Muscle of leg (tissue), 11 donors: Measurements from ENCODE around the gene HPSE2. TPM values are rescaled to one million over a fixed set of nuclear protein-coding genes. Genes with fewer than 3 reads are reported as not detected.
A peak's percentile ranks its signal among the peaks of the same experiment; 100 is the strongest.

Experiments
- DNase-seq: peaks from one replicate; pipeline ENCODE4 v3.0.0; 2013
- H3K27ac ChIP-seq: one replicate; pipeline ENCODE4 v1.5.1; 2013; ENCODE audit warnings: mild to moderate bottlenecking, low read length, control low read depth
- H3K27me3 ChIP-seq: one replicate; pipeline ENCODE4 v1.6.1; 2013; ENCODE audit warnings: low read length; ENCODE audit not compliant: control insufficient read depth, insufficient read depth
- H3K36me3 ChIP-seq: one replicate; pipeline ENCODE4 v1.6.1; 2013; ENCODE audit warnings: low read length; ENCODE audit not compliant: control insufficient read depth, insufficient read depth
- H3K4me1 ChIP-seq: one replicate; pipeline ENCODE4 v1.6.1; 2013; ENCODE audit warnings: low read length; ENCODE audit not compliant: control insufficient read depth, insufficient read depth
- H3K4me3 ChIP-seq: one replicate; pipeline ENCODE4 v1.5.1; 2013; ENCODE audit warnings: low read length, control low read depth
- H3K9me3 ChIP-seq: replicated peaks from 2 replicates; pipeline ENCODE4 v1.6.1; 2013; ENCODE audit warnings: low read depth, low read length; ENCODE audit not compliant: control insufficient read depth
- WGBS: methylation state at CpG from one replicate; pipeline ENCODE4 v1.1.5; 2013; ENCODE audit warnings: missing lambda C conversion rate; ENCODE audit not compliant: insufficient coverage; 5-methylcytosine and 5-hydroxymethylcytosine counted together
- polyA plus RNA-seq, 8 donors: library from polyadenylated mRNA; unstranded; fragments of 120-200 nt; gene quantifications; one replicate each; pipeline versions ENCODE4 v1.2.1 to v1.2.3, GENCODE V29; 2013; ENCODE audit warnings: inconsistent platforms in 1 of 8, low replicate concordance in 1 of 8; ENCODE audit not compliant: insufficient read length in 8 of 8, insufficient read depth in 1 of 8
- total RNA-seq: library from RNA; stranded (reverse); fragments of 120-200 nt; gene quantifications from one replicate; pipeline ENCODE4 v1.2.4, GENCODE V29; 2013

The HPSE2 gene
- total and polyA plus RNA-seq, 9 donors = 0.04 to 0.57 (median 0.13) TPM; not detected in 2

DNA sequence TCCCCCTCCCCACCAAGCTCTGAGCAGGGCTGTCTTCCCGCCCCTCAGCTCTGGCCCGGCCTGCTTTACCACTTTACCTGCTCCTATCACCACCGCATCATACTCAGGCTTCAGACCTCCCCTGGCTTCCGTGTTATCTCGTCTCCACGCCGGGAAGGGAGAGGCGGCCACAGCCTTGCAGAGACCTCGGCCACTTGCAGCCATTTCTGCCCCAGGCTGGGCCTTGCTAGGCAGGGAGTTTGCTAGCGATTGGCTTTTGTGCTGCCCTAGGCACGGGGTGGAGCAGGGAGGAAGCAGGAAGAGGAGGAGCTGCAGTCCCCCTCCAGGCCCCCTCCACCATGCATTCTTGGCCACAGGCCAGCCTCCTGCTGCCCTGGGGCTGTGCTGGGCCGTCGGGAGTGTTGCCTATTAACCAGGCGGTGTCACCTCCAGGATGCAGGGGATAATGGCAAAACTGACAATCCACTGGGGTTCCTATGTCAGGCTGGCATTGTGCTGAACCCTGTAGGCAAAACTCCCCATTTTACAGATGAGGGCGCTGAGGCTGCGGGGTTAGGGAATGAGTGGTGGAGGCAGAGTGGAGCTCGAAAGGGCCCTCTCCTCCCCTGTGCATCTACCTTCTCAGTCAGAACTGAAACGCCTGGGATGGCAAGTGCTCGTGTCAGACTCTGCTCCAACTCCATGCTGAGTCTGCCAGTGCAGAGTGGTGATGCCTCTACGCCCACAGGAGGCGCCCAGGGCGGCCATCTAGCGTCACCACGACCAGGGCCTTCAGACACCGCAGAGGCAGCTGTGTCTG, 820.5 kb downstream of the HPSE2 start, which contains the start of gene PYROXD2:
Gene PYROXD2 (minus strand): TSS at position 251 of the 799 bp plus-strand sequence. CDS start 47 bp downstream, at position 204.
- Histone ChIP-seq H3K27me3 (no peaks in the 10 kb centered on the region), H3K27ac (peak within 1 kb of the TSS; percentile 81), H3K9me3 (no peaks in the 10 kb centered on the region), H3K4me3 (peak within 1 kb of the TSS; percentile 73), H3K4me1 (peaks cover 45% of the 10 kb centered on the region), H3K36me3 (peaks cover 33% of the 10 kb centered on the region)
- WGBS = 36% methylated on average over 9 of the region's 25 CpGs
- peak; percentile 93 for DNase-seq

GRCh38 chr10:98414578-98414931, 821.1 kb downstream of the HPSE2 start:
- peaks cover 47% of the 10 kb centered on the region for H3K4me1 ChIP-seq
- peak overlapping the region; percentile 73 for H3K4me3 ChIP-seq
- DNase-seq = no peak
- H3K36me3 ChIP-seq = peaks cover 28% of the 10 kb centered on the region
- H3K27me3 ChIP-seq = no peaks in the 10 kb centered on the region
- H3K9me3 ChIP-seq = no peaks in the 10 kb centered on the region
- peak overlapping the region; percentile 81 for H3K27ac ChIP-seq
- 20% methylated on average over 1 of the region's 3 CpGs for WGBS

DNA sequence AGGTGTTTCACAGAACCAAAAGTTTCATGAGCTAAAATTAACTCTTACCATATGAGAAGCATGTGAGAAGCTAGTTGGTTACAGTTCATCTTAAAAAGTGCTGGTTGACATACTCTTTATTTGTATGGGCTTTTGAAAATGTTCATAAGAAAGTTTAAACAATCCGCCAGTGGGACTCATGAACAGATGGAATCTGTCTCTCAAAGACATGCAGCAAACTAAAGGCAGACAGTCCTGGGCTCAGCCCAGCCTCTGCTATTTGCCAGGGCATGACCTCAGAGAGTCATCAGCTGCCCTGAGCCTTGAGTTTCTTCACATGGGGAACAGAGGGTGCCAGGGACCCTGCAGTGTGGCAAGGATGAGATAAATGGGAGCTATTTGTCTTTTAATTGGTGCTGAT, 823.9 kb downstream of the HPSE2 start:
- H3K4me1 ChIP-seq = peaks cover 49% of the 10 kb centered on the region
- peaks cover 5% of the 10 kb centered on the region for H3K36me3 ChIP-seq
- DNase-seq = no peak
- H3K4me3 ChIP-seq = no peak overlapping the region
- H3K27me3 ChIP-seq = no peaks in the 10 kb centered on the region
- 67% methylated on average over 1 of the region's 1 CpG for WGBS
- H3K9me3 ChIP-seq = no peaks in the 10 kb centered on the region
- H3K27ac ChIP-seq = no peak overlapping the region

DNA sequence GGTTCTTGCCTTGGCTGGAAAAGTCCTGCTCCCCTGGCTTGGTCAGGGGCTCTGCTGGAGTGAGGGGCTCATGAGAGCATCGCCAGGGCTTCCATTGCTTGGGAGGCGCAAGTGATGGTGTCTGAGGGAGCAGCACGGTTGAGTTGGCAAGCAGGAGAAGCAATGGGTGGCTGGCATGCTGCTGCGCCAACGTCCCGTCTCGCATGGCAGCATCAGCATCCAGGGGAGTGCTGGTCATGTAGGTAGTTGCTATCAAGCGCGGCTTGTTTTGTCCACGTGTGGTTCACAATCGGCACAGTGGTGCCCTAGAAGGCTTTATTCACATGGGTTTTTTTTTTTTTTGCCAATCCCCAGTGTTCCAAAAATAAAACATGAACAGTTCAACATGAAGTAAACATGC, 824.5 kb downstream of the HPSE2 start:
- no peaks in the 10 kb centered on the region for H3K27me3 ChIP-seq
- no peak for DNase-seq
- H3K4me3 ChIP-seq = no peak overlapping the region
- WGBS = 92% methylated on average over 7 of the region's 11 CpGs
- no peak overlapping the region for H3K27ac ChIP-seq
- H3K4me1 ChIP-seq = peaks cover 49% of the 10 kb centered on the region
- no peaks in the 10 kb centered on the region for H3K36me3 ChIP-seq
- H3K9me3 ChIP-seq = no peaks in the 10 kb centered on the region

GRCh38 chr10:98410759-98411158, 824.9 kb downstream of the HPSE2 start:
- Histone ChIP-seq H3K9me3 (no peaks in the 10 kb centered on the region), H3K36me3 (no peaks in the 10 kb centered on the region), H3K27ac (no peak overlapping the region), H3K4me3 (no peak overlapping the region), H3K27me3 (no peaks in the 10 kb centered on the region), H3K4me1 (peaks cover 45% of the 10 kb centered on the region)
- DNase-seq = no peak
- 97% methylated on average over 5 of the region's 10 CpGs for WGBS

DNA sequence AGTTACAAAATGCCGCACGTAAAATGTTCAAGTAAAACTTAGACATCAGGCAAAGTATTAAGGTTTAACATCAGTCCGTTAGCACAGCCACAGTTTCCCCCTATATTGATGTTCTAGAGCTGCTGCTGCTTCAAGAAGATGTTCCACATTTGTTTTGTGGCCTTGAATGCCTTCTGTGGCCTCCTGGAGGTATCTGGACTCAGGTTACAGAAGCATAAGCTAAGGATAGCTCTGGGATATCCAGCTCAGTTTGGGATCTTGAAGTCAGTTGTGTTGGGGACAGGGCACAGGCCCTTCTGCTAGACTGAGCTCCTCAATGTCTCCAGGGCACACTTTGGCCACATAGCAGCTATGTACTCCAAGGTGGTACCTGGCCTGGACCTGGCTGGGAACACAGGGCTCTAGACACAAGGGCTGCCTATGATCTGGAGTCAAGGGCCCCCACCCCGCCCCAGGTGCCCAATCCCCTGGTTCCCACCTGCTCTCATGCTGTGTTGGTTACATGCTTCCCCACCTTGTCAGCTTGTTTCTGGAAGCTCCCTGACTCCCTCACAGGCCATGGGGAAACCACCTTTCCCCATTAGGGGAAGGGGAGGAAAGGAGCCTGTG, 825.4 kb downstream of the HPSE2 start:
- H3K9me3 ChIP-seq = no peaks in the 10 kb centered on the region

GRCh38 chr10:98408799-98409198, 826.9 kb downstream of the HPSE2 start:
- no peaks in the 10 kb centered on the region for H3K9me3 ChIP-seq
- H3K4me1 ChIP-seq = peaks cover 38% of the 10 kb centered on the region
- no CpG with 5 or more reads among the region's 4 CpGs for WGBS
- no peaks in the 10 kb centered on the region for H3K36me3 ChIP-seq
- no peak for DNase-seq
- no peaks in the 10 kb centered on the region for H3K27me3 ChIP-seq
- H3K4me3 ChIP-seq = no peak overlapping the region
- no peak overlapping the region for H3K27ac ChIP-seq

More for the DNA sequence above, 825.4 kb downstream of the HPSE2 start:
- WGBS = 100% methylated on average over 1 of the region's 4 CpGs
- DNase-seq = no peak
- Histone ChIP-seq H3K4me1 (peaks cover 43% of the 10 kb centered on the region), H3K27me3 (no peaks in the 10 kb centered on the region), H3K36me3 (no peaks in the 10 kb centered on the region), H3K4me3 (no peak overlapping the region), H3K27ac (no peak overlapping the region)

- Histone ChIP-seq H3K9me3 (no peaks in the 10 kb centered on the region), H3K4me1 (peaks cover 38% of the 10 kb centered on the region), H3K27ac (no peak overlapping the region), H3K36me3 (peaks cover 2% of the 10 kb centered on the region), H3K27me3 (no peaks in the 10 kb centered on the region), H3K4me3 (no peak overlapping the region)
- DNase-seq = no peak
- 91% methylated on average over 14 of the region's 18 CpGs for WGBS
Observed at GRCh38 chr10:98407744-98408241, 827.9 kb downstream of the HPSE2 start.
